OCI-LY1 (cell line): ENCODE data around the gene ZNF43.

Source experiments
- H2AFZ ChIP-seq: fragments of 200-600 bp; sonication (generic), shearing (Covaris generic); 2 replicates; pipeline ENCODE4 v1.6.0; 2014; ENCODE audit warnings: antibody characterized with exemption, mild to moderate bottlenecking, low read length
- H3F3A ChIP-seq: fragments of 200-600 bp; sonication (generic), shearing (Covaris generic); 2 replicates; pipeline ENCODE4 v1.6.0; 2014; ENCODE audit warnings: mild to moderate bottlenecking, antibody characterized with exemption, low read length, moderate library complexity; ENCODE audit not compliant: insufficient read depth
- H3K27ac ChIP-seq: fragments of 200-600 bp; sonication (generic); 2 replicates; pipeline ENCODE4 v1.5.1; 2014; ENCODE audit warnings: low read length, mixed run types, mild to moderate bottlenecking, low read depth; ENCODE audit not compliant: poor library complexity, severe bottlenecking
- H3K27me3 ChIP-seq: fragments of 200-600 bp; sonication (generic); 2 replicates; pipeline ENCODE4 v1.6.0; 2014; ENCODE audit warnings: antibody characterized with exemption, mild to moderate bottlenecking, low read length, moderate library complexity; ENCODE audit not compliant: insufficient read depth
- H3K36me3 ChIP-seq: fragments of 200-600 bp; sonication (generic); 2 replicates; pipeline ENCODE4 v1.6.1; 2014; ENCODE audit warnings: mild to moderate bottlenecking, antibody characterized with exemption, low read length, moderate library complexity, mixed read lengths; ENCODE audit not compliant: insufficient read depth
- H3K4me1 ChIP-seq: fragments of 200-600 bp; sonication (generic); 2 replicates; pipeline ENCODE4 v1.5.1; 2014; ENCODE audit warnings: mild to moderate bottlenecking, low read length, moderate library complexity; ENCODE audit not compliant: insufficient read depth, severe bottlenecking
- H3K4me2 ChIP-seq: fragments of 200-600 bp; sonication (generic), shearing (Covaris generic); 2 replicates; pipeline ENCODE4 v1.6.1; 2014; ENCODE audit warnings: low read length
- H3K4me3 ChIP-seq: fragments of 200-600 bp; sonication (generic); 2 replicates; pipeline ENCODE4 v1.5.1; 2014; ENCODE audit warnings: low read length, low read depth, mild to moderate bottlenecking, mixed read lengths; ENCODE audit not compliant: poor library complexity, severe bottlenecking
- H3K79me2 ChIP-seq: fragments of 200-600 bp; shearing (Covaris generic); 2 replicates; pipeline ENCODE4 v1.6.1; 2016; ENCODE audit warnings: mixed run types, low read length, mixed read lengths; ENCODE audit not compliant: insufficient read depth
- H3K9ac ChIP-seq: fragments of 200-600 bp; sonication (generic), shearing (Covaris generic); 2 replicates; pipeline ENCODE4 v1.6.1; 2014; ENCODE audit warnings: mild to moderate bottlenecking, low read length, mixed read lengths
- H3K9me2 ChIP-seq: fragments of 200-600 bp; sonication (generic), shearing (Covaris generic); 2 replicates; pipeline ENCODE4 v1.6.1; 2014; ENCODE audit warnings: low read depth, mild to moderate bottlenecking, low read length, mixed read lengths
- H3K9me3 ChIP-seq: fragments of 200-600 bp; shearing (Covaris generic); 2 replicates; pipeline ENCODE4 v1.6.1; 2014; ENCODE audit warnings: low read length, mixed read lengths
- H4K20me1 ChIP-seq: fragments of 200-600 bp; sonication (generic), shearing (Covaris generic); 2 replicates; pipeline ENCODE4 v1.6.0; 2016; ENCODE audit warnings: mild to moderate bottlenecking, low read length; ENCODE audit not compliant: insufficient read depth
- EZH2 ChIP-seq: fragments of 200-600 bp; sonication (generic), shearing (Covaris generic); IDR thresholded peaks from 2 replicates; pipeline ENCODE4 v1.8.0; 2017; ENCODE audit warnings: borderline replicate concordance, mixed run types, mild to moderate bottlenecking, antibody characterized with exemption, low read length, moderate library complexity, mixed read lengths
- TF ChIP-seq, protein P1 (sequence below): fragments of 200-600 bp; sonication (generic), shearing (Covaris generic); IDR thresholded peaks from 2 replicates; pipeline ENCODE4 v1.5.1; 2017; ENCODE audit warnings: mild to moderate bottlenecking, antibody characterized with exemption, low read length, moderate library complexity, mixed read lengths

The ZNF43 gene

DNA sequence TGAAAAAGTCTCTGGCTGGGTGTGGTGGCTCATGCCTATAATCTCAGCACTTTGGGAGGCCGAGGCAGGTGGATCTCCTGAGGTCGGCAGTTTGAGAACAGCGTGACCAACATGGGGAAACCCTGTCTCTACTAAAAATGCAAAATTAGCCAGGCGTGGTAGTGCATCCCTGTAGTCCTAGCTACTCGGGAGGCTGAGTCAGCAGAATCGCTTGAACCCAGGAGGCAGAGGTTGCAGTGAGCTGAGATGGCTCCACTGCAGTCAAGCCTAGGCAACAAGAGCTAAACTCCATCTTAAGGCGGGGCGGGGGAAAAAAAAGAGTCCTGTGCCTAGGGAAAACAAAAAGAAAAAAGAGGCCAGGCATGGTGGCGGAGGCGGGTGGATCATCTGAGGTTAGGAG, 2.2 kb downstream of the ZNF43 start:
- Histone ChIP-seq H4K20me1 (no peaks in the 10 kb centered on the region), H3K36me3 (peaks cover 39% of the 10 kb centered on the region), H3K9ac (no peak overlapping the region), H3K27me3 (no peaks in the 10 kb centered on the region), H3F3A (0 out of 2 replicates have a peak, but pooled peaks cover 3% of the 10 kb centered on the region), H3K4me2 (no peak overlapping the region), H3K9me3 (peaks cover 22% of the 10 kb centered on the region), H3K9me2 (no peaks in the 10 kb centered on the region), H3K27ac (no peak overlapping the region), H3K4me1 (peaks cover 9% of the 10 kb centered on the region), H3K4me3 (no peak overlapping the region), H2AFZ (no peak overlapping the region), H3K79me2 (peaks cover 32% of the 10 kb centered on the region)
- TF ChIP-seq EZH2: no peak
- TF ChIP-seq, protein P1, sequence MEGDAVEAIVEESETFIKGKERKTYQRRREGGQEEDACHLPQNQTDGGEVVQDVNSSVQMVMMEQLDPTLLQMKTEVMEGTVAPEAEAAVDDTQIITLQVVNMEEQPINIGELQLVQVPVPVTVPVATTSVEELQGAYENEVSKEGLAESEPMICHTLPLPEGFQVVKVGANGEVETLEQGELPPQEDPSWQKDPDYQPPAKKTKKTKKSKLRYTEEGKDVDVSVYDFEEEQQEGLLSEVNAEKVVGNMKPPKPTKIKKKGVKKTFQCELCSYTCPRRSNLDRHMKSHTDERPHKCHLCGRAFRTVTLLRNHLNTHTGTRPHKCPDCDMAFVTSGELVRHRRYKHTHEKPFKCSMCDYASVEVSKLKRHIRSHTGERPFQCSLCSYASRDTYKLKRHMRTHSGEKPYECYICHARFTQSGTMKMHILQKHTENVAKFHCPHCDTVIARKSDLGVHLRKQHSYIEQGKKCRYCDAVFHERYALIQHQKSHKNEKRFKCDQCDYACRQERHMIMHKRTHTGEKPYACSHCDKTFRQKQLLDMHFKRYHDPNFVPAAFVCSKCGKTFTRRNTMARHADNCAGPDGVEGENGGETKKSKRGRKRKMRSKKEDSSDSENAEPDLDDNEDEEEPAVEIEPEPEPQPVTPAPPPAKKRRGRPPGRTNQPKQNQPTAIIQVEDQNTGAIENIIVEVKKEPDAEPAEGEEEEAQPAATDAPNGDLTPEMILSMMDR: no peak

DNA sequence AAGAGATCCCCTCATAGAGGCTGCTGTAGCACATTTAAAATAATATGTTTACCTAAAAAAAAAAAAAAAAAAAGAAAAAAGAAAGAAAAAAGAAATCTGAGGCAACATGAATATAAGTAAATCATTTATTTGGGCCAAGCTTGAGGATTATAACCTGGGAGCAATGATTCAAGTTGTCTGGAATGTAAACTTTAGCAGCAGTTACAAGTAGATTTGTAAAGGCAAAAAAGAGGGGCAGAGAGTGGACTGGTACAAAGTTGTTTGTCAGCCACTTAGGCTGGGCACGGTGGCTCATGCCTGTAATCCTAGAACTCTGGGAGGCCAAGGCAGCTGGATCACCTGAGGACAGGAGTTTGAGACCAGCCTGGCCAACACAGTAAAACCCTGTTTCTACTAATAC, 11.3 kb downstream of the ZNF43 start:
- no peaks in the 10 kb centered on the region for H4K20me1 ChIP-seq
- no peaks in the 10 kb centered on the region for H3K27me3 ChIP-seq
- H3K9me2 ChIP-seq: no peaks in the 10 kb centered on the region
- TF ChIP-seq, protein P1: no peak
- TF ChIP-seq EZH2: no peak
- H3K27ac ChIP-seq: no peak overlapping the region
- H3K4me1 ChIP-seq: no peaks in the 10 kb centered on the region
- no peaks in the 10 kb centered on the region for H3F3A ChIP-seq
- H3K4me2 ChIP-seq: no peak overlapping the region
- peaks cover 36% of the 10 kb centered on the region for H3K36me3 ChIP-seq
- H3K79me2 ChIP-seq: peaks cover 13% of the 10 kb centered on the region
- no peak overlapping the region for H2AFZ ChIP-seq
- no peak overlapping the region for H3K9ac ChIP-seq
- H3K9me3 ChIP-seq: peaks cover 17% of the 10 kb centered on the region
- no peak overlapping the region for H3K4me3 ChIP-seq

DNA sequence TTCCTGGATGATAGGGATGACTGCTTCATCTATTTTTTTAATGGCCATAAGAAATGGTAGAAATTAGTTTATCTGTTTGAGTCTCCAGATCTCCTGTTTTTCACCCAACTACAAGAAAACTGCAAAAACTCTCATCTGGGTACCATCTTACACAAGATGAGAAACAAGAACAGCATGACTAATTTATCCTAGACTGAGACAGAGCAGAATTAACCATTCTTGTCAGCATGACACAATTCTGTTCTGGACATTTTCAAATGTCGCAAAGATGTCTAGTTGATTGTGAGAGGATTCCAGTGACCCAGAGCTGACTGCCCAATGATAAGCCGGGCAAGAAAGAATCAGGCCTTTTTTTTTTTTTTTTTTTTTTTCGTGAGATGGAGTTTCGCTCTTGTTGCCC, 12.8 kb downstream of the ZNF43 start:
- H3K4me2 ChIP-seq: no peak overlapping the region
- H3K9me2 ChIP-seq: no peaks in the 10 kb centered on the region
- H3K4me1 ChIP-seq: no peaks in the 10 kb centered on the region
- no peaks in the 10 kb centered on the region for H3F3A ChIP-seq
- peaks cover 49% of the 10 kb centered on the region for H3K36me3 ChIP-seq
- no peak overlapping the region for H2AFZ ChIP-seq
- no peak overlapping the region for H3K4me3 ChIP-seq
- no peak overlapping the region for H3K27ac ChIP-seq
- H3K9me3 ChIP-seq: peaks cover 22% of the 10 kb centered on the region; the same call in 1 of the 2 replicates
- H3K79me2 ChIP-seq: 0 out of 2 replicates have a peak, but pooled peaks cover 5% of the 10 kb centered on the region
- no peak overlapping the region for H3K9ac ChIP-seq
- TF ChIP-seq, protein P1: no peak
- no peak for TF ChIP-seq EZH2
- no peaks in the 10 kb centered on the region for H4K20me1 ChIP-seq
- no peaks in the 10 kb centered on the region for H3K27me3 ChIP-seq
